Measurements from ENCODE around the gene GPRC5B.

DNA sequence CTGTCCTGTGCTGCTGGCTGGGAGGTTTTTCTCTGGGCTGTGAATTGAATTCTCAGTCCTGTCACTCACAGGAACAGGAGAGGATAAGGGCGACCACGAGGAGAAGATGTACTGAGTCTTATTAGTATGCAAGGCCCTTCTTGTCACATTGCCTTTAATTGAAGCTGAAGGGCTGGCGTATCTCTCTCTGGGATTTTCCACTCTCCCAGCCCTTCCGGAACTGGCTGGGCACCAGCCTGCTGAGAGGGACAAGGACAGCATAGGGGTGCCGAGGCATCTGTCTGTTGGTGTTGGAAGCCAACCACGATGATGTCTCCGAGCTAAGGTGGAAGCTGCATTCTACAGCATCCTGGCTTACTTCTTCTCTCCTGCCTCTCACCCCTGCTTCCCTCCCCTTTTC, 33.2 kb downstream of the GPRC5B start:
- no peak for TF ChIP-seq EZH2 (IDR thresholded peaks at IDR 0.05; ENCODE audit: insufficient read depth, poor library complexity, severe bottlenecking)
- no peak for TF ChIP-seq EZH2phosphoT487 (IDR thresholded peaks at IDR 0.05; ENCODE audit: insufficient read depth, low read depth)
